Epidermal melanocyte (primary cell): ENCODE data around the gene PNMT.

ENCODE experiments used
- DNase-seq: peaks from one replicate; pipeline ENCODE4 v3.0.0; 2011; ENCODE audit warnings: low spot score; ENCODE audit not compliant: insufficient read length

The PNMT gene

DNA sequence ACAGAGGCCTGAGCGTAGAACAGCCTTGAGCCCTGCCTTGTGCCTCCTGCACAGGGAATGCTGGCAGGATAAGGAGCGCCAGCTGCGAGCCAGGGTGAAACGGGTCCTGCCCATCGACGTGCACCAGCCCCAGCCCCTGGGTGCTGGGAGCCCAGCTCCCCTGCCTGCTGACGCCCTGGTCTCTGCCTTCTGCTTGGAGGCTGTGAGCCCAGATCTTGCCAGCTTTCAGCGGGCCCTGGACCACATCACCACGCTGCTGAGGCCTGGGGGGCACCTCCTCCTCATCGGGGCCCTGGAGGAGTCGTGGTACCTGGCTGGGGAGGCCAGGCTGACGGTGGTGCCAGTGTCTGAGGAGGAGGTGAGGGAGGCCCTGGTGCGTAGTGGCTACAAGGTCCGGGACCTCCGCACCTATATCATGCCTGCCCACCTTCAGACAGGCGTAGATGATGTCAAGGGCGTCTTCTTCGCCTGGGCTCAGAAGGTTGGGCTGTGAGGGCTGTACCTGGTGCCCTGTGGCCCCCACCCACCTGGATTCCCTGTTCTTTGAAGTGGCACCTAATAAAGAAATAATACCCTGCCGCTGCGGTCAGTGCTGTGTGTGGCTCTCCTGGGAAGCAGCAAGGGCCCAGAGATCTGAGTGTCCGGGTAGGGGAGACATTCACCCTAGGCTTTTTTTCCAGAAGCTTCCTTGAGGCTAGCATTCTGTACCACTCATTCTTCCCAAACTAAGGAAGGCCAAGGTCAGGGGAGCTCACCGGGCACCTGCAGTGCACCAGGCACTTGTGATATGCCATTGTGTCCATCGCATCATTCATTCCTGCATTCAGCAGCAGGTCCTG is 1.9 kb downstream of the PNMT start:
- no peak for DNase-seq

DNA sequence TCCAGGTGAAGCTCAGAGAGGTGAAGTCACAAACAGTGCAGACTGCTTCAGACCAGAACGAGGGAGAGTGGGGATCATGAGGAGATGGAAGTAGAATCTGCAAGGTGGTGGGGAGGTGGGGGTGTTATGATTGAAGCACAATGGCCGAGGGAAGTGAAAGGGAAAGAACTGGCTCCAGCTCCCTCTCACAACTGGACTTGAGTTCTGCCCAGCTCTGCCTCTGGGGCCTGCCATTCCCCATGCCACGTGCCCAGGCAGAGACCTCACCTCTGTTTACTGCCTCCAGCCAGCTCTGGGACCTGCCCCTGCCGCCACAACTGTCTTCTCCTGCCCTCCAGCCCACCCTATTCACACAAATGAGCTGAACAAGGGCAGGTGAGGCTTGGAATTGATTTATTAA is 2.5 kb downstream of the PNMT start:
- DNase-seq = no peak

GRCh38 chr17:39671651-39672521 is 3.6 kb downstream of the PNMT start:
- DNase-seq = peak; percentile 69

- no peak for DNase-seq
Observed at GRCh38 chr17:39672522-39673334, 4.5 kb downstream of the PNMT start.

- no peak for DNase-seq
Observed at GRCh38 chr17:39673335-39674081, 5.3 kb downstream of the PNMT start.

GRCh38 chr17:39674179-39674578 is 5.9 kb downstream of the PNMT start:
- no peak for DNase-seq

- no peak for DNase-seq
Observed at GRCh38 chr17:39674702-39675389, 6.6 kb downstream of the PNMT start.

- DNase-seq = no peak
Observed at GRCh38 chr17:39675390-39676082, 7.3 kb downstream of the PNMT start.

DNA sequence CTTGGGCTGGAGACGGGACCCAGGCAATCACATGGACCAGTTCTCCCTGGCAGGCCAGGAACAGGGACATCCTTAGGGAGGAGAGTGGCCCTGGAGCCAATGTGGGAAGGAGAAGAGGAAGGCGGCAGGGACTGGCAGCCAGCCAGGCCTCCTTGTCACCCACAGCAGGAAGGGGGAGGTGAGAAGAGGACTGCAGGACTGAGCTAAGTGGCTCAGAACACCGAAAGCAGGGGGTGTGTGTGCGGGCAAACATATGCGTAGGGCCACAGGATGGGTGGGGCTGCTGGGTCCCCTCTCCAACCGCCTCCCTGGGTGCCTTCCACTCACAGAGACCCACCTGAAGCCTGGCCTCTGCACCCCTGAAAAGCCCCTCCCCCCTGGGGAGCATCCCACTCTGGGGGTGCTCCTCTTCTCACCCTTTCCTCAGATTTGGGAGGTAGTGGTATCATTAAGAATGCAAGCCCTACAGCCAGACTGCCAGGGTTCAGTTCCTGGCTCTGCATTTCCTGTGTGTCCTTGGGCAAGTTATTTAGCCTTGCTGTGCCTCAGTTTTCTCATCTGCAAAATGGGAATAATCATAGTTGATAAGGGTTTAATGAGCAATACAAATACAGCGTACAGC is 8.1 kb downstream of the PNMT start:
- DNase-seq = no peak

GRCh38 chr17:39677072-39677471 is 8.8 kb downstream of the PNMT start:
- no peak for DNase-seq

GRCh38 chr17:39677542-39678339 is 9.5 kb downstream of the PNMT start:
- DNase-seq = no peak

GRCh38 chr17:39678340-39679116 is 10.3 kb downstream of the PNMT start:
- no peak for DNase-seq

DNA sequence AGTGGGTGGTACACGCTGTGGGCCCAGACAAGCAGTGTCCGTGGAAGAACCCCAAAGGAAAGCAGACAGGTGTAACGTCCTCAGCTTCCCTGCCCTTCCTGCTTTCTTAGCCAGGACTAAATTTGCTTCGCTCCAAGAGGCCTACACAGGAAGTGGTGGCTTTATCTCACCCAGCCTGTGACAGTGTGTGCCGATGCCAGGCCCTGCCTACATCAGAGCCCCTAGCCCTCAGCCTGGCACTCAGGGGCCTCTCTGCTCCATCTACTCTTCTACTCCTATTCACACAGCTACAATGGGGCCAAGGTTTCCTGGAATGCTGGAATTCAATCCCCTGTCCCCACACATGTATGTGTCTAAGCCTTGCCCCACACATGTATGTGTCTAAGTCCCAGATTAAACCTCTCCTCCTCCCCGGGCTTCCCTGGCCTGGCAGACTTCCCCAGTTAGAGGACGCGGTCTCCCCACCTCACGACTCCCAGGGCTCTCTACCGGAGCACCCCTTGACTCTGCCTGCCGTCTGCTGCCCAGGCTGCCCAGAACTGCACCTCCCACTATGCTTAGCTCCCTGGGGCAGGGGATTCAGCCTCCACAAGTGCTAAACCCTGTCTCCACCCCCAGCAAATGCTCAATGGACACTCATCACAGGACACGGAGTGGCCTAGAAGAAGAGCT is 11.4 kb downstream of the PNMT start:
- no peak for DNase-seq

DNA sequence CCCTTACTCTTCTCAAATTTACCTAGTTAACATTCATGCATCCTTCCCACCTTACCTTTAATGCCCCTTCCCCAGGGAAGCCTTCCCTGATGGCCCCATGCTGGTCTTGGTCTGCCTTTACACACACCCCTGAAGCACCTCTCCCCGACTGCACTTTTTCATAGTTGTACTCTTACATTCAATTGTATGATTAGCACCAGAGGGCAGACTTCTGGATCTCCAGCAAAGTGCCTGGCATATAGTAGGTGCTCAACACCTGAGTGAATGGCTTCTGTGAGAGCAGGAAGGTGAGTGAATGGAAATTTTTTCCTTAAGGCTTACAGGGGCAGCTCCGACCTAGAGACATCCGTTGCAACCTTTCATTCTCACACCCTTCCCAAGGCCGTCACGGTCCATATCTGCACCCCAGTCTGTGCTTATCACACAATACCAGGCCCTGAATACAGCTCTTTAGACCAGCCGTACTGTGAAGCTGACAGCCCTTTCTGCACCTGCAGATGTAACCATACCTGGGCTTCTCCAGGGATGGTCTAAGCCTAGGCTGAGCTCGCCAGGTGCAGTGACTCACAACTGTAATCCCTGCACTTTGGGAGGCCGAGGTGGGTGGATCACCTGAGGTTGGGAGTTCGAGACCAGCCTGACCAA is 15.2 kb downstream of the PNMT start:
- DNase-seq = no peak

- DNase-seq = no peak
Observed at GRCh38 chr17:39684369-39685192, 16.3 kb downstream of the PNMT start.

DNA sequence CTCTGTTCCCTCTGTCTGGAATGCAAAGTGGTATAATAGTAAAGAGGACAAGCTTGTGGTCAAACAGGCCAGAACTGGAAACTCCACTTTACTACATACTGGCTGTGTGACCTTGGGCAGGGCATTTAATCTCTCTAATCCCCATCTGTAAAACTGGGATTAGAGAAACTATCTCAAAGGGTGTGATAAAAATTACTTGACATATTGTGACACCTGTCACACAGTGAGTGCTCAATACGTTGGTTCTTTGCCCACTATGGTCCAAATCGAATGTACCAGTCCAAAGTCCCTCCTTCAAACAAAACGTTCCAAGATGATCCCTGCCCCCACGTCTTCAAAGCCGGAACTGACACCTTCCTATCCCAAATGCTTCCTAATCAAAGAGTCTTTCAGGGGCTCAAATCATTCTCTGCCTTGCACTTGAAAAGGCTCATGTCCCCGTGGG is 18.9 kb downstream of the PNMT start:
- DNase-seq = no peak
